Measurements from ENCODE around the gene ZNF619. TPM values are rescaled to one million over a fixed set of nuclear protein-coding genes. Genes with fewer than 3 reads are reported as not detected.

ZNF619 gene
- total and polyA plus RNA-seq, 2 of the 13 experiments (the other 11 are each of a cell fraction or from before 2014, with no cell fraction given): 0.83 to 5.2 TPM

GRCh38 chr3:40456940-40457823 is 19.7 kb upstream of the ZNF619 start, which contains the start of gene RPL14 (continued):
- peak; percentile 86 for TF ChIP-seq ZNF572 (CRISPR knock-in tag; IDR thresholded peaks at IDR 0.05)
- TF ChIP-seq WIZ (CRISPR knock-in tag; IDR thresholded peaks at IDR 0.05): no peak
- no peak for TF ChIP-seq U2AF2 (IDR thresholded peaks at IDR 0.05; ENCODE audit: low read depth, low read length)
- TF ChIP-seq SIX1 (CRISPR knock-in tag; IDR thresholded peaks at IDR 0.05; ENCODE audit: borderline replicate concordance): no peak
- TF ChIP-seq NR2F1 (CRISPR knock-in tag; IDR thresholded peaks at IDR 0.05): no peak
- TF ChIP-seq ZBTB37 (CRISPR knock-in tag; IDR thresholded peaks at IDR 0.05): no peak
- TF ChIP-seq ZNF274 (CRISPR knock-in tag; IDR thresholded peaks at IDR 0.05): peak; percentile 73
- no peak for TF ChIP-seq CENPBD1 (CRISPR knock-in tag; IDR thresholded peaks at IDR 0.05; ENCODE audit: borderline replicate concordance, low read depth)
- no peak for TF ChIP-seq ZNF790 (CRISPR knock-in tag; IDR thresholded peaks at IDR 0.05; ENCODE audit: borderline replicate concordance)
- TF ChIP-seq TBX2 (CRISPR knock-in tag; IDR thresholded peaks at IDR 0.05; ENCODE audit: borderline replicate concordance): peak; percentile 46; the same call in 1 of the 2 replicates
- no peak for TF ChIP-seq GRHL1 (CRISPR knock-in tag; conservative IDR thresholded peaks at IDR 0.05)
- peak; percentile 36; the same call in 1 of the 2 replicates for TF ChIP-seq FOXJ3 (CRISPR knock-in tag; IDR thresholded peaks at IDR 0.05; ENCODE audit: borderline replicate concordance)
- no peak for TF ChIP-seq RBAK (CRISPR knock-in tag; IDR thresholded peaks at IDR 0.05)
- no peak for TF ChIP-seq ZBTB43 (CRISPR knock-in tag; conservative IDR thresholded peaks at IDR 0.05)
- no peak for TF ChIP-seq CSRNP1 (CRISPR knock-in tag; IDR thresholded peaks at IDR 0.05)
- TF ChIP-seq PPARG (CRISPR knock-in tag; conservative IDR thresholded peaks at IDR 0.05): 0 out of 2 replicates have a peak, but pooled peaks have one; percentile 20
- TF ChIP-seq ZFYVE20 (CRISPR knock-in tag; IDR thresholded peaks at IDR 0.05; ENCODE audit: borderline replicate concordance, low read depth): 0 out of 2 replicates have a peak, but pooled peaks have one; percentile 36
- peak; percentile 54; the same call in 1 of the 2 replicates for TF ChIP-seq ZNF580 (CRISPR knock-in tag; IDR thresholded peaks at IDR 0.05; ENCODE audit: borderline replicate concordance, low read depth)

Data from HepG2 (cell line).